K562 (cell line): ENCODE data around the gene PLD5. TPM values are rescaled to one million over a fixed set of nuclear protein-coding genes. Genes with fewer than 3 reads are reported as not detected.

Experiments used
- ATAC-seq: fragments of 200-7000 bp; cut with Tn5 transposase; 3 replicates; pipeline ENCODE4 v1.9.1; 2020; ENCODE audit warnings: moderate library complexity
- BruUV-seq: library from RNA; stranded (reverse); fragments of 400-500 nt; replicated peaks from 2 replicates; lab custom pipeline; 2021; lab: Mats Ljungman, UMichigan
- CTCF ChIA-PET: fragments of 300-600 bp; formaldehyde crosslinking; extraction: SDS; loops from one replicate; lab custom pipeline; 2021; ENCODE audit warnings: low intra/inter-chr PET ratio; lab: Yijun Ruan, JAX
- POLR2A ChIA-PET: fragments of 300-600, 350-650 bp; sonication (Branson Sonifier 250); formaldehyde crosslinking; extraction: SDS; loops from one replicate; lab custom pipeline; 2021; ENCODE audit warnings: antibody characterized with exemption, inconsistent platforms; lab: Yijun Ruan, JAX
- DNase-seq, 4 experiments: peaks; one replicate each; pipeline versions ENCODE4 v3.0.0 to v3.0.0-alpha.2; 2011 to 2018; ENCODE audit warnings: low spot score in 3 of 4, mixed read lengths in 3 of 4; ENCODE audit errors: extremely low read depth in 1 of 4
- FAIRE-seq: peaks from 2 replicates; lab custom pipeline; 2011; peaks lifted over from hg19 to GRCh38; lab: Jason Lieb, UNC
- H2AFZ ChIP-seq: 2 replicates; pipeline ENCODE4 v1.6.0; 2011; ENCODE audit warnings: low read depth, low read length, control low read depth, inconsistent platforms
- H3K27ac ChIP-seq: fragments of 200-600 bp; 3 replicates; pipeline ENCODE4 v1.8.0; 2011; ENCODE audit warnings: low read depth, mild to moderate bottlenecking, control low read depth, inconsistent platforms, low read length, moderate library complexity, mixed read lengths; ENCODE audit errors: extremely low read depth
- H3K27me3 ChIP-seq, 2 experiments: fragments of 300-600 bp in 1 of 2; 2 replicates in 1 of 2; 3 replicates in 1 of 2; pipeline versions ENCODE4 v1.6.0 to v1.8.0; 2011; ENCODE audit warnings: inconsistent platforms in 2 of 2, low read length in 2 of 2, mild to moderate bottlenecking in 1 of 2, mixed read lengths in 1 of 2, moderate library complexity in 1 of 2; ENCODE audit not compliant: control insufficient read depth in 2 of 2, insufficient read depth in 2 of 2
- H3K36me3 ChIP-seq: fragments of 300-600 bp; 3 replicates; pipeline ENCODE4 v1.8.0; 2011; ENCODE audit warnings: mild to moderate bottlenecking, low read length, inconsistent platforms; ENCODE audit not compliant: control insufficient read depth, insufficient read depth
- H3K4me1 ChIP-seq, 2 experiments: fragments of 200-600 bp in 1 of 2; replicated peaks in 1 of 2; 2 replicates in 1 of 2; 3 replicates in 1 of 2; pipeline versions ENCODE4 v1.5.1 to v1.8.0; 2011; ENCODE audit warnings: inconsistent platforms in 2 of 2, low read length in 2 of 2, mild to moderate bottlenecking in 1 of 2, mixed read lengths in 1 of 2, moderate library complexity in 1 of 2; ENCODE audit not compliant: control insufficient read depth in 2 of 2, insufficient read depth in 2 of 2
- H3K4me2 ChIP-seq: 2 replicates; pipeline ENCODE4 v1.6.1; 2011; ENCODE audit warnings: low read length, control low read depth, inconsistent platforms, mixed read lengths; ENCODE audit not compliant: insufficient read depth
- H3K4me3 ChIP-seq: fragments of 200-600 bp; sonication (generic), shearing (Covaris generic); 2 replicates; pipeline ENCODE4 v1.5.1; 2016; ENCODE audit warnings: control low read depth, inconsistent platforms
- H3K79me2 ChIP-seq: fragments of 200-600 bp; 3 replicates; pipeline ENCODE4 v1.8.0; 2011; ENCODE audit warnings: low read length, inconsistent platforms; ENCODE audit not compliant: control insufficient read depth, insufficient read depth
- H3K9ac ChIP-seq, 2 experiments: 2 replicates each; pipeline versions ENCODE4 v1.6.0 to v1.6.1; 2011; ENCODE audit warnings: low read depth in 2 of 2, low read length in 2 of 2, control low read depth in 1 of 2, inconsistent platforms in 1 of 2, mild to moderate bottlenecking in 1 of 2, mixed read lengths in 1 of 2; ENCODE audit not compliant: insufficient read depth in 1 of 2
- H3K9me1 ChIP-seq: one replicate; pipeline ENCODE4 v1.6.0; 2011; ENCODE audit warnings: inconsistent platforms, mild to moderate bottlenecking, low read length, moderate library complexity; ENCODE audit not compliant: control insufficient read depth, insufficient read depth
- H3K9me3 ChIP-seq: replicated peaks from 2 replicates; pipeline ENCODE4 v1.5.1; 2011; ENCODE audit warnings: low read depth, low read length, inconsistent platforms; ENCODE audit not compliant: control insufficient read depth, insufficient read depth
- H4K20me1 ChIP-seq: replicated peaks from 2 replicates; pipeline ENCODE4 v1.6.1; 2011; ENCODE audit warnings: low read length, inconsistent platforms, mixed read lengths; ENCODE audit not compliant: control insufficient read depth, insufficient read depth
- C11orf30 ChIP-seq: fragments of 450-650 bp; IDR thresholded peaks from 2 replicates; pipeline ENCODE4 v1.6.1; 2016; ENCODE audit warnings: low read depth, mild to moderate bottlenecking
- EWSR1 ChIP-seq: fragments of 450-650 bp; IDR thresholded peaks from 2 replicates; pipeline ENCODE4 v1.6.1; 2018; ENCODE audit warnings: borderline replicate concordance, mild to moderate bottlenecking, low read depth, moderate library complexity; ENCODE audit not compliant: partially characterized antibody
- RFX5 ChIP-seq: IDR thresholded peaks from 2 replicates; pipeline ENCODE4 v1.6.1; 2011; ENCODE audit warnings: low read depth, mild to moderate bottlenecking, improper control_type of control experiment, low read length
- SLC30A9 ChIP-seq: fragments of 250-450 bp; sonication (Bioruptor Pico); IDR thresholded peaks from 2 replicates; pipeline ENCODE4 v1.8.0; 2022; ENCODE audit warnings: mild to moderate bottlenecking, moderate library complexity
- TAF7 ChIP-seq: fragments of 450-650 bp; IDR thresholded peaks from 2 replicates; pipeline ENCODE4 v1.6.1; 2016; ENCODE audit warnings: missing genetic modification characterization, missing compliant biosample characterization
- ZFP1 ChIP-seq: fragments of 450-650 bp; formaldehyde crosslinking; IDR thresholded peaks from 2 replicates; pipeline ENCODE4 v1.4.0; 2020; ENCODE audit warnings: mild to moderate bottlenecking, mixed read lengths
- ZNF764 ChIP-seq: fragments of 250-450 bp; sonication (Bioruptor Pico); IDR thresholded peaks from 2 replicates; pipeline ENCODE4 v1.4.0; 2020; ENCODE audit warnings: low read depth, mild to moderate bottlenecking, moderate library complexity
- WGBS: fragments of 100-300 bp; shearing (Covaris generic); methylation state at CpG from one replicate; pipeline ENCODE4 v1.1.6; 2016; ENCODE audit warnings: low coverage, mixed read lengths; ENCODE audit not compliant: insufficient coverage; ENCODE audit errors: missing lambda C conversion rate; 5-methylcytosine and 5-hydroxymethylcytosine counted together
- in situ Hi-C: fragments of 300-500 bp; cut with MboI; formaldehyde crosslinking; loops from 4 replicates; pipeline ENCODE4 v1.15.0; 2018; ENCODE audit warnings: inconsistent platforms, mixed read lengths
- intact Hi-C: fragments of 100-400 bp; cut with micrococcal nuclease; formaldehyde crosslinking; loops from 2 replicates; pipeline ENCODE4 v1.14.2; 2022
- polyA plus RNA-seq, 8 experiments: library from polyadenylated mRNA; depleted of rRNA in 4 of 8; stranded (reverse) in 5 of 8; unstranded in 3 of 8; fragments of >200 nt; fragmentation: Nextera tagmentation in 2 of 8; fragmentation: Illumina TruSeq in 1 of 8; extraction: Ambion mirVana in 2 of 8; extraction: Trizol in 1 of 8; gene quantifications; 2 replicates each; pipeline versions ENCODE4 v1.2.1 to v1.2.3, GENCODE V29; 2011 to 2014; ENCODE audit warnings: inconsistent platforms in 1 of 8, missing spikeins in 1 of 8
- total RNA-seq, 7 experiments: library from RNA; depleted of rRNA in 6 of 7; stranded (reverse); fragments of >200 nt in 6 of 7; fragmentation: Illumina TruSeq in 2 of 7; extraction: Trizol in 2 of 7; gene quantifications; 2 replicates each; pipeline versions ENCODE4 v1.2.1 to v1.2.3, GENCODE V29; 2011 to 2021; ENCODE audit warnings: low replicate concordance in 1 of 7
- TF ChIP-seq, protein P1 (sequence below): fragments of 250-450 bp; sonication (Bioruptor Pico); IDR thresholded peaks from 2 replicates; pipeline ENCODE4 v1.4.0; 2020; ENCODE audit warnings: mild to moderate bottlenecking, moderate library complexity, borderline replicate concordance

PLD5 gene
- total and polyA plus RNA-seq, 9 of the 15 experiments (the other 6 are each of a cell fraction or from before 2014, with no cell fraction given), result not detected

DNA sequence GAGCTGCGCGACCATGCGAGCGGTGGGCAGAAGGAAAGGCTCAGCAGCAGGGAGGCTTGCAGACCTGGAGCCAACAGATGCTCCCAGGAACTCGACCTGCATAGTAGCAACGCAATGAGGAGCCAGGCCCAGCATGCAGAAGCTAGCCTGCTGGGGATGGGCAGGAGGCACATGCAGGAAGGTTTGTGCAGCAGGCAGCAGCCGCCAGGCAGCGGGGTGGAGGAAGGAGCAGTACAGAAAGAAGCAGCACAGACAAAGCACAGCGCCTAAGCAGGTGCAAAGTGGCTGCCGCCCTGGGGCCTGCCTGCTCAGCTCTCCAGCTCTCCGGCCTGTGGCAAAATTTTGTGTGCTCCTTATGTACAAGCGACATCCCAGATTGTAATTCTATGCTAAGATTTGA is 312.1 kb downstream of the PLD5 start:
- no peaks in the 10 kb centered on the region for H3K4me1 ChIP-seq
- BruUV-seq, result no TSS peak
- DNase-seq (no peak), ATAC-seq (no peak), FAIRE-seq (no peak)
- ChIA-PET CTCF (no interaction called here), POLR2A (no interaction called here)
- no peaks in the 10 kb centered on the region for H3K79me2 ChIP-seq
- H3K4me2 ChIP-seq, result no peak overlapping the region
- 1% methylated on average over 12 of the region's 12 CpGs for WGBS
- no peaks in the 10 kb centered on the region for H3K36me3 ChIP-seq
- H3K27ac ChIP-seq, result no peak overlapping the region
- H2AFZ ChIP-seq, result no peak overlapping the region
- intact Hi-C loops (no loop called here), in situ Hi-C loops (no loop called here)
- H3K4me3 ChIP-seq, result no peak overlapping the region
- H3K27me3 ChIP-seq, result no peaks in the 10 kb centered on the region
- TF ChIP-seq ZFP1 (no peak), SLC30A9 (CRISPR knock-in tag) (no peak), ZNF764 (CRISPR knock-in tag) (no peak), RFX5 (no peak), EWSR1 (no peak), TAF7 (tag) (no peak), C11orf30 (no peak)
- TF ChIP-seq, protein P1, sequence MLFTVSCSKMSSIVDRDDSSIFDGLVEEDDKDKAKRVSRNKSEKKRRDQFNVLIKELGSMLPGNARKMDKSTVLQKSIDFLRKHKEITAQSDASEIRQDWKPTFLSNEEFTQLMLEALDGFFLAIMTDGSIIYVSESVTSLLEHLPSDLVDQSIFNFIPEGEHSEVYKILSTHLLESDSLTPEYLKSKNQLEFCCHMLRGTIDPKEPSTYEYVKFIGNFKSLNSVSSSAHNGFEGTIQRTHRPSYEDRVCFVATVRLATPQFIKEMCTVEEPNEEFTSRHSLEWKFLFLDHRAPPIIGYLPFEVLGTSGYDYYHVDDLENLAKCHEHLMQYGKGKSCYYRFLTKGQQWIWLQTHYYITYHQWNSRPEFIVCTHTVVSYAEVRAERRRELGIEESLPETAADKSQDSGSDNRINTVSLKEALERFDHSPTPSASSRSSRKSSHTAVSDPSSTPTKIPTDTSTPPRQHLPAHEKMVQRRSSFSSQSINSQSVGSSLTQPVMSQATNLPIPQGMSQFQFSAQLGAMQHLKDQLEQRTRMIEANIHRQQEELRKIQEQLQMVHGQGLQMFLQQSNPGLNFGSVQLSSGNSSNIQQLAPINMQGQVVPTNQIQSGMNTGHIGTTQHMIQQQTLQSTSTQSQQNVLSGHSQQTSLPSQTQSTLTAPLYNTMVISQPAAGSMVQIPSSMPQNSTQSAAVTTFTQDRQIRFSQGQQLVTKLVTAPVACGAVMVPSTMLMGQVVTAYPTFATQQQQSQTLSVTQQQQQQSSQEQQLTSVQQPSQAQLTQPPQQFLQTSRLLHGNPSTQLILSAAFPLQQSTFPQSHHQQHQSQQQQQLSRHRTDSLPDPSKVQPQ, result no peak
- H3K9ac ChIP-seq, result no peak overlapping the region; a peak in 1 of 4 replicates
- H3K9me1 ChIP-seq, result no peaks in the 10 kb centered on the region
- H4K20me1 ChIP-seq, result no peaks in the 10 kb centered on the region
- no peaks in the 10 kb centered on the region for H3K9me3 ChIP-seq
